NCI-H1694 treated with DMSO at 0.1 percent for 48 hours (cell line): ENCODE results near the gene TRPM4.
"Not testable (repeated sequence)": the region's sequence is repeated elsewhere in the genome, so short reads cannot be mapped to it uniquely, and the experiment has no call there.

Experiments
- DNase-seq: peaks from one replicate; lab custom pipeline; 2025; lab: John Stamatoyannopoulos, UW

The TRPM4 gene

GRCh38 chr19:49190781-49191180 lies 33.2 kb downstream of the TRPM4 start:
- no peak for DNase-seq

GRCh38 chr19:49193822-49194394 lies 36.3 kb downstream of the TRPM4 start:
- DNase-seq = no peak

- DNase-seq = no peak
Measured at GRCh38 chr19:49194408-49194807, 36.8 kb downstream of the TRPM4 start.

GRCh38 chr19:49196527-49197240 lies 39.1 kb downstream of the TRPM4 start:
- DNase-seq = no peak

GRCh38 chr19:49200238-49200862 lies 42.8 kb downstream of the TRPM4 start:
- DNase-seq = no peak

GRCh38 chr19:49201042-49201441 lies 43.5 kb downstream of the TRPM4 start:
- no peak for DNase-seq

GRCh38 chr19:49205114-49205513 lies 47.5 kb downstream of the TRPM4 start:
- DNase-seq = no peak

- DNase-seq = not testable (repeated sequence)
Measured at GRCh38 chr19:49209502-49209901, 51.9 kb downstream of the TRPM4 start.

GRCh38 chr19:49210108-49210900 lies 52.7 kb downstream of the TRPM4 start:
- no peak for DNase-seq

GRCh38 chr19:49210901-49211451 lies 53.4 kb downstream of the TRPM4 start:
- no peak for DNase-seq

GRCh38 chr19:49212016-49212701 lies 54.6 kb downstream of the TRPM4 start:
- peak; percentile 27 for DNase-seq

GRCh38 chr19:49213791-49214190 lies 56.2 kb downstream of the TRPM4 start:
- DNase-seq = no peak

GRCh38 chr19:49214701-49215100 lies 57.1 kb downstream of the TRPM4 start:
- no peak for DNase-seq

GRCh38 chr19:49216071-49216470 lies 58.5 kb downstream of the TRPM4 start:
- no peak for DNase-seq

GRCh38 chr19:49217382-49217781 lies 59.8 kb downstream of the TRPM4 start:
- no peak for DNase-seq

GRCh38 chr19:49222011-49222410 lies 64.4 kb downstream of the TRPM4 start:
- no peak for DNase-seq

GRCh38 chr19:49222528-49222927 lies 64.9 kb downstream of the TRPM4 start:
- no peak for DNase-seq

GRCh38 chr19:49223472-49223871 lies 65.9 kb downstream of the TRPM4 start:
- no peak for DNase-seq

GRCh38 chr19:49224441-49224840 lies 66.8 kb downstream of the TRPM4 start:
- not testable (repeated sequence) for DNase-seq

- peak; percentile 85 for DNase-seq
Measured at GRCh38 chr19:49224879-49225278, 67.3 kb downstream of the TRPM4 start.

GRCh38 chr19:49229416-49229815 lies 71.8 kb downstream of the TRPM4 start:
- no peak for DNase-seq

- DNase-seq = no peak
Measured at GRCh38 chr19:49231389-49231788, 73.8 kb downstream of the TRPM4 start.
